Vagina (tissue), 2 donors: ENCODE data around the gene GALNT9. TPM values are rescaled to one million over a fixed set of nuclear protein-coding genes. Genes with fewer than 3 reads are reported as not detected.

Experiments used
- DNase-seq, 2 donors: peaks; one replicate each; pipeline ENCODE4 v3.0.0-alpha.2; 2017; ENCODE audit errors: extremely low spot score in 2 of 2
- H3K27ac ChIP-seq: fragments of 200-600 bp; sonication (generic); one replicate; pipeline ENCODE4 v1.5.1; 2019
- H3K27me3 ChIP-seq: fragments of 200-600 bp; sonication (generic); one replicate; pipeline ENCODE4 v1.5.1; 2019
- H3K36me3 ChIP-seq, 2 donors: fragments of 200-600 bp; sonication (generic); one replicate each; pipeline ENCODE4 v1.5.1; 2017 to 2019
- H3K4me1 ChIP-seq: fragments of 200-600 bp; sonication (generic); one replicate; pipeline ENCODE4 v1.5.1; 2019
- H3K4me3 ChIP-seq, 2 donors: fragments of 200-600 bp; sonication (generic); 1 replicate in 1 of 2; 2 replicates in 1 of 2; pipeline ENCODE4 v1.5.1; 2016 to 2019
- H3K9me3 ChIP-seq: fragments of 200-600 bp; sonication (generic); one replicate; pipeline ENCODE4 v1.5.1; 2019
- POLR2A ChIP-seq, 2 donors: fragments of 450-650 bp; IDR thresholded peaks; one replicate each; pipeline ENCODE4 v1.6.1; 2017; ENCODE audit warnings: antibody characterized with exemption in 2 of 2, mild to moderate bottlenecking in 2 of 2, moderate library complexity in 2 of 2
- POLR2AphosphoS5 ChIP-seq, 2 donors: sonication (generic); formaldehyde crosslinking; IDR thresholded peaks; one replicate each; pipeline ENCODE4 v1.9.0; 2017; ENCODE audit warnings: antibody characterized with exemption in 2 of 2, mild to moderate bottlenecking in 2 of 2, low read depth in 1 of 2; ENCODE audit not compliant: insufficient read depth in 1 of 2
- intact Hi-C: fragments of 100-400 bp; cut with DNase I; formaldehyde crosslinking; loops from one replicate; pipeline ENCODE4 v1.15.1; 2023
- total RNA-seq: library from RNA; depleted of rRNA; stranded (reverse); fragments of >200 nt; gene quantifications from one replicate; pipeline ENCODE4 v1.2.3, GENCODE V29; 2016
- TF ChIP-seq, protein P1 (sequence below), 3 experiments: fragments of 450-650 bp in 2 of 3; fragments of 200-600 bp in 1 of 3; sonication (generic) in 1 of 3; IDR thresholded peaks; one replicate each; pipeline ENCODE4 v1.5.1; 2017 to 2019; ENCODE audit warnings: antibody characterized with exemption in 3 of 3, mild to moderate bottlenecking in 2 of 3, moderate library complexity in 2 of 3

GALNT9 gene
- total RNA-seq, 1 donor from 2014 or later, result 1.5 TPM

DNA sequence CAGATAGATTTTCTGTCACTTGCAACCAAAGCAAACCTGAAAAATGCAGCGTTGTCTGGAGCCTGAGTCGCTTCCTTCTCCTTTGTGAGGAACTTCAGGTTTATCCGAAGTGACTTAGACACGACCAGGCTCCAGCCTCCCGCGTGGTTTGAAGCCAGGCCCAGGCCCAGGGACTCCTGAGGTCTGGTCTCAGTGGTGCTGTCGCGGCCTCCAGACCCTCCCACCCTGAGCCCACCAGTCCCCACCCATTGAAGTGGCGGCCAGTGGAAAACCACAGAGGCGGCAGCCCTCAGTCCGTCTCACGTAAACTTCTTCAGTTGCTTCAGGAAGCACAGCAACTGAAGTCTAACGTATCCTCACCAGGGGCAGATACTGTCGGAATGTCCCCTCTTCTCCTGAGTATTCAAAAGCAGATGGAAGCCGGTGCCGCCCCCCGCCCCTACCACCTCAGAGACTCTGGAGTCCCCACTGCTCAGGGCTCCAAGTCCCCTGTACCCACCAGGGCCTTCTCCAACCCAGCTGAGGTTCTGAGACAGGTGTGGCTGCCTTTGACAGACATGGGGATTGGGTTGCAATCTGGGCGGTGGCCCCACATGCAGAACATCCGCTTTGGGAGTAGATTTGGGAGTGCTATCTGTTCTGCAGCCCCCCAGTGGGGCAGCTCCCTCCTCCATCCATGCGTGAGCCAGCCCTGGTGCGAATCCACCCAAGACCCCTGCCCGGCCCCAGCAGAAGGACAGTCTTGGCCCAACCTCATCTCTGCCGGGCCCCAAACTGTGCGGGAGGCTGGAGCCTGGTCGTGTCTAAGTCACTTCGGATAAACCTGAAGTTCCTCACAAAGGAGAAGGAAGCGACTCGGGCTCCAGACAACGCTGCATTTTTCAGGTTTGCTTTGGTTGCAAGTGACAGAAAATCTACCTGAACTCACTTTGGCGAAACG, 26.6 kb upstream of the GALNT9 start:
- H3K4me3 ChIP-seq, result no peak overlapping the region
- intact Hi-C loops, result no loop called here
- H3K27me3 ChIP-seq, result no peaks in the 10 kb centered on the region
- H3K9me3 ChIP-seq, result no peaks in the 10 kb centered on the region
- no peaks in the 10 kb centered on the region for H3K36me3 ChIP-seq
- TF ChIP-seq, protein P1, sequence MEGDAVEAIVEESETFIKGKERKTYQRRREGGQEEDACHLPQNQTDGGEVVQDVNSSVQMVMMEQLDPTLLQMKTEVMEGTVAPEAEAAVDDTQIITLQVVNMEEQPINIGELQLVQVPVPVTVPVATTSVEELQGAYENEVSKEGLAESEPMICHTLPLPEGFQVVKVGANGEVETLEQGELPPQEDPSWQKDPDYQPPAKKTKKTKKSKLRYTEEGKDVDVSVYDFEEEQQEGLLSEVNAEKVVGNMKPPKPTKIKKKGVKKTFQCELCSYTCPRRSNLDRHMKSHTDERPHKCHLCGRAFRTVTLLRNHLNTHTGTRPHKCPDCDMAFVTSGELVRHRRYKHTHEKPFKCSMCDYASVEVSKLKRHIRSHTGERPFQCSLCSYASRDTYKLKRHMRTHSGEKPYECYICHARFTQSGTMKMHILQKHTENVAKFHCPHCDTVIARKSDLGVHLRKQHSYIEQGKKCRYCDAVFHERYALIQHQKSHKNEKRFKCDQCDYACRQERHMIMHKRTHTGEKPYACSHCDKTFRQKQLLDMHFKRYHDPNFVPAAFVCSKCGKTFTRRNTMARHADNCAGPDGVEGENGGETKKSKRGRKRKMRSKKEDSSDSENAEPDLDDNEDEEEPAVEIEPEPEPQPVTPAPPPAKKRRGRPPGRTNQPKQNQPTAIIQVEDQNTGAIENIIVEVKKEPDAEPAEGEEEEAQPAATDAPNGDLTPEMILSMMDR (IDR thresholded peaks at IDR 0.05), result no peak
- TF ChIP-seq POLR2AphosphoS5 (IDR thresholded peaks at IDR 0.05; ENCODE audit: insufficient read depth in 1 of 2, low read depth in 1 of 2) (no peak), POLR2A (IDR thresholded peaks at IDR 0.05) (no peak)
- no peak for DNase-seq
- peaks cover 5% of the 10 kb centered on the region for H3K4me1 ChIP-seq
- no peak overlapping the region for H3K27ac ChIP-seq

DNA sequence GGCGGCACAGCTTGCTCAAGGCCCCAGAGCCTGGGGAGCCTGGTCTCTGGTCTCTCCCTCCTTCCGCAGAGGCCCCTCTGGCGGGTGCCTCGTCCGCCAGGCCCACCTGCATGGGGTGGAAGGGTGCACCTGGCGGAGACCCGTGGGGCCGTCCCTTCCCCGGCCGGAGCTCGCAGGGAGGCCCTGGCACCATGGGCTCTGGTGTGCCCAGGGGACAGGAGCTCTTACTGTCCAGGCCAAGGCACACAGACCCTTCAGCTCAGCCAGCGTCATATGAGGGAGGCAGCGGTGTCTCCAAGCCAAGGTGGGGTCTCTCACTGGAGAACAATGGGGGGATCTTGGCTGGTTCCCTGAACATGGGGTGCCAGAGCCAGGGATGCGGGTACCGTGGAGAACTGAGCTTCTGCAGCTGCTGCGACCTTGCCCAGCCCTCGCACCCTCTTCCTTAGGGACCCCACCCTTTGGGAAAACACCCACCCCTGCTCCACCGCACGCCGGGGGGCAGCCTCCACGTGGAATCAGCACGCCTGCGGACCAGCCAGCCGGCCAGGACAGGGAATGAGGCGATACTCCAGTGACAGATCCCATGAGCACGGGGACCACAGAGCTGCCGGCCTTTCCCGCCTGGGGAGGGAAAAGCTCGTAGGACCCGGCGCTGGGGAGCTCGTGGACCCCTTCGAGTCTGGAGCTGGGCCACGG, 25.7 kb upstream of the GALNT9 start:
- intact Hi-C loops, result no loop called here
- Histone ChIP-seq H3K27ac (no peak overlapping the region), H3K4me1 (peaks cover 5% of the 10 kb centered on the region), H3K36me3 (no peaks in the 10 kb centered on the region), H3K9me3 (no peaks in the 10 kb centered on the region), H3K4me3 (no peak overlapping the region), H3K27me3 (no peaks in the 10 kb centered on the region)
- no peak for DNase-seq
- TF ChIP-seq, protein P1 (IDR thresholded peaks at IDR 0.05), result no peak
- no peak for TF ChIP-seq POLR2A (IDR thresholded peaks at IDR 0.05)

DNA sequence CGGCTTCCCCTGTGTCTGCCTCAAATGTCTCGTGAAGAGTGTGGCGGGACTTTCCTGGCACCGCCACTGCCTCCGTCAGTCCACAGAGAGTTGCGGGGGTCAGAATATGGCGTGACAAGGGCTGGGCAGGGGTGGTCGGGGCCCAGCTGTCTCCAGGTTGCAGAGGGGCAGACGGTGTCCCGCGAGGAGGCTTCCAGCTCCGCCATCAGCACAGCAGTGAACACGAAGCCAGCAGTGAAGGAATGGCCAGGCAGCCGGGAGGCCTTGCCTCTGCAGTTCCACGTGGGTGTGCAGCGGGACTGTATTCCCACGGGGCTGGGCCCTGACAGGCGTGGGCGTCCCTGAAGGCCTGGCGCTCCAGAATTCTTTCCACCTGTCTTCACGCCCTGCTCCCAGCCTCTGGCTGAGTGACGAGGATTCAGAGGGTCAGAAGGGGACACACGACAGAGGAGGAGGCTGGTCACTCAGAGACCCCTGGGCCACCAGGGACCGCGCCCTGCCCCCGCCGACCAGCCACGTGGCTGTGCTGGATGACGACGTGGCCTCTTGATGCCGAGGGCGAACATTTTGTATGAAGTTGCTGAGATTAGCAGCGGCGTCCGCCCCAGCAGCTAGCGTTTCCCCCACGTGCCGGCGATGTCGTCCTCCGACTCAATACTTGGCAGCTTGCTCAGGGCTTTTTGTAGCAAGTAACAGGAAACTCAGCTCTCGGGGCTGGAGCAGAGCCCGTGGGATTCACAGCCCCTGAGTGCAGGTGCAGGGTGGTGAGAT, 25.0 kb upstream of the GALNT9 start:
- Histone ChIP-seq H3K27me3 (no peaks in the 10 kb centered on the region), H3K9me3 (no peaks in the 10 kb centered on the region), H3K4me3 (no peak overlapping the region), H3K36me3 (no peaks in the 10 kb centered on the region), H3K4me1 (peaks cover 5% of the 10 kb centered on the region), H3K27ac (no peak overlapping the region)
- intact Hi-C loops, result no loop called here
- no peak for TF ChIP-seq POLR2A (IDR thresholded peaks at IDR 0.05)
- no peak for TF ChIP-seq POLR2AphosphoS5 (IDR thresholded peaks at IDR 0.05; ENCODE audit: insufficient read depth in 1 of 2, low read depth in 1 of 2)
- TF ChIP-seq, protein P1 (IDR thresholded peaks at IDR 0.05), result no peak
- no peak for DNase-seq

DNA sequence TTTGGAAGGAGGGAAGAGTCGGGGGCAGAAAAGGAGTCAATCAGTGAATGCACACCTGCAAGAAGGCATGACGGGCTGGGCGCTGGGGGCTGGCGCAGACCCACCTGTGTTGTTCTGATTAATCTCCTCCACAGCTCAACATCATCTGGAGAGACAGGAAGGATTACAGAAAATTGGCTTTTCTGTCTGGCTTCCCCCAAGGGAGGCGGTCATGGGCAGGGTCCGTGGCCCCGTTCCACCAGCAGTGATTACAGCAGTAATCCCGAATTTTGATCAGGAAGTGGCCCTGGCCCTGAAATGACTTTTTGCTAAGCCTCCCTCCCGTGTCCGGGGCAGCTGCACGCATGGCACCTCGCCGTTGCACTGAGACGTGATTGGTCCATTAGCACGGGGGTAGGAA, 24.4 kb upstream of the GALNT9 start:
- DNase-seq, result no peak
- TF ChIP-seq, protein P1 (IDR thresholded peaks at IDR 0.05), result no peak
- no peak for TF ChIP-seq POLR2A (IDR thresholded peaks at IDR 0.05)
- TF ChIP-seq POLR2AphosphoS5 (IDR thresholded peaks at IDR 0.05; ENCODE audit: insufficient read depth in 1 of 2, low read depth in 1 of 2), result no peak
- intact Hi-C loops, result no loop called here
- no peaks in the 10 kb centered on the region for H3K27me3 ChIP-seq
- H3K4me3 ChIP-seq, result no peak overlapping the region
- H3K36me3 ChIP-seq, result no peaks in the 10 kb centered on the region
- peaks cover 5% of the 10 kb centered on the region for H3K4me1 ChIP-seq
- no peaks in the 10 kb centered on the region for H3K9me3 ChIP-seq
- no peak overlapping the region for H3K27ac ChIP-seq
